Body of pancreas (tissue), 4 donors: ENCODE measurements around the gene FSD2. TPM values are rescaled to one million over a fixed set of nuclear protein-coding genes. Genes with fewer than 3 reads are reported as not detected.

Experiments used
- ATAC-seq: fragments of 150-250 bp; one replicate; pipeline ENCODE4 v1.9.1; 2016
- DNase-seq, 4 donors: peaks; one replicate each; pipeline ENCODE4 v3.0.0-alpha.2; 2019
- H3K27ac ChIP-seq, 4 donors: fragments of 200-600 bp; sonication (generic); 1 replicate in 3 of 4; 2 replicates in 1 of 4; pipeline versions ENCODE4 v1.5.1 to v1.6.1; 2016 to 2019; ENCODE audit warnings: mild to moderate bottlenecking in 1 of 4, mixed read lengths in 1 of 4, moderate library complexity in 1 of 4
- H3K27me3 ChIP-seq, 2 donors: fragments of 200-600 bp; sonication (generic); one replicate each; pipeline ENCODE4 v1.6.0; 2016; ENCODE audit warnings: mild to moderate bottlenecking in 1 of 2
- H3K36me3 ChIP-seq, 2 donors: fragments of 200-600 bp; sonication (generic); replicated peaks in 1 of 2; 2 replicates each; pipeline ENCODE4 v1.5.1; 2016; ENCODE audit warnings: low read depth in 2 of 2; ENCODE audit not compliant: insufficient read depth in 1 of 2
- H3K4me1 ChIP-seq: fragments of 200-600 bp; sonication (generic); one replicate; pipeline ENCODE4 v1.6.0; 2016
- H3K4me3 ChIP-seq, 2 donors: fragments of 200-600 bp; sonication (generic); 1 replicate in 1 of 2; 2 replicates in 1 of 2; pipeline ENCODE4 v1.5.1; 2016 to 2019
- H3K9me3 ChIP-seq, 3 donors: fragments of 200-600 bp; sonication (generic); 1 replicate in 2 of 3; 2 replicates in 1 of 3; pipeline ENCODE4 v1.5.1; 2016
- CTCF ChIP-seq, 7 experiments: fragments of 450-650 bp in 4 of 7; fragments of 200-600 bp in 3 of 7; sonication (generic) in 3 of 7; IDR thresholded peaks; one replicate each; pipeline ENCODE4 v1.5.1; 2016 to 2019; ENCODE audit warnings: antibody characterized with exemption in 7 of 7
- POLR2A ChIP-seq, 3 donors: fragments of 450-650 bp; IDR thresholded peaks; one replicate each; pipeline ENCODE4 v1.6.1; 2016; ENCODE audit warnings: antibody characterized with exemption in 3 of 3, mild to moderate bottlenecking in 2 of 3
- WGBS, 2 donors: methylation state at CpG; one replicate each; pipeline ENCODE4 v1.1.5; 2017; 5-methylcytosine and 5-hydroxymethylcytosine counted together
- intact Hi-C: fragments of 100-400 bp; cut with DNase I; formaldehyde crosslinking; loops from one replicate; pipeline ENCODE4 v1.15.1; 2023
- total RNA-seq, 2 donors: library from RNA; depleted of rRNA; stranded (reverse); fragments of >200 nt; gene quantifications; one replicate each; pipeline ENCODE4 v1.1.0, GENCODE V29; 2016

The FSD2 gene
- total RNA-seq, 2 donors from 2014 or later: 0.26 TPM; not detected in 1

GRCh38 chr15:82807920-82808633 lies 2.2 kb upstream of the FSD2 start:
- DNase-seq: no peak
- TF ChIP-seq CTCF (IDR thresholded peaks at IDR 0.05) (no peak), POLR2A (IDR thresholded peaks at IDR 0.05) (no peak)
- Histone ChIP-seq H3K4me1 (peaks cover 22% of the 10 kb centered on the region), H3K36me3 (no peaks in the 10 kb centered on the region), H3K4me3 (no peak overlapping the region), H3K27me3 (no peaks in the 10 kb centered on the region), H3K27ac (peak overlapping the region in 3 of 4 donors; percentile 99 to 100 (median 100)), H3K9me3 (no peaks in the 10 kb centered on the region)
- intact Hi-C loops: no loop called here
- 72 to 79% methylated on average over 11 of the region's 11 CpGs for WGBS, 2 donors
- no peak for ATAC-seq

GRCh38 chr15:82804575-82804949 lies 1.3 kb downstream of the FSD2 start:
- TF ChIP-seq POLR2A (IDR thresholded peaks at IDR 0.05) (no peak), CTCF (IDR thresholded peaks at IDR 0.05) (no peak)
- ATAC-seq (no peak), DNase-seq (no peak)
- Histone ChIP-seq H3K27ac (peak overlapping the region in 3 of 4 donors; percentile 18 to 41 (median 33)), H3K27me3 (no peaks in the 10 kb centered on the region), H3K4me3 (no peak overlapping the region), H3K36me3 (no peaks in the 10 kb centered on the region), H3K9me3 (no peaks in the 10 kb centered on the region), H3K4me1 (peaks cover 4% of the 10 kb centered on the region)
- intact Hi-C loops: no loop called here
- 8 to 15% methylated on average over 1 of the region's 1 CpG for WGBS, 2 donors

GRCh38 chr15:82803793-82804574 lies 1.9 kb downstream of the FSD2 start:
- Histone ChIP-seq H3K4me3 (no peak overlapping the region), H3K4me1 (peaks cover 3% of the 10 kb centered on the region), H3K27ac (peak overlapping the region in 3 of 4 donors; percentile 18 to 41 (median 33)), H3K27me3 (no peaks in the 10 kb centered on the region), H3K36me3 (no peaks in the 10 kb centered on the region), H3K9me3 (no peaks in the 10 kb centered on the region)
- WGBS, 2 donors: 84 to 85% methylated on average over 2 of the region's 2 CpGs
- no peak for TF ChIP-seq POLR2A (IDR thresholded peaks at IDR 0.05)
- TF ChIP-seq CTCF (IDR thresholded peaks at IDR 0.05): no peak
- intact Hi-C loops: no loop called here
- DNase-seq (no peak), ATAC-seq (no peak)

DNA sequence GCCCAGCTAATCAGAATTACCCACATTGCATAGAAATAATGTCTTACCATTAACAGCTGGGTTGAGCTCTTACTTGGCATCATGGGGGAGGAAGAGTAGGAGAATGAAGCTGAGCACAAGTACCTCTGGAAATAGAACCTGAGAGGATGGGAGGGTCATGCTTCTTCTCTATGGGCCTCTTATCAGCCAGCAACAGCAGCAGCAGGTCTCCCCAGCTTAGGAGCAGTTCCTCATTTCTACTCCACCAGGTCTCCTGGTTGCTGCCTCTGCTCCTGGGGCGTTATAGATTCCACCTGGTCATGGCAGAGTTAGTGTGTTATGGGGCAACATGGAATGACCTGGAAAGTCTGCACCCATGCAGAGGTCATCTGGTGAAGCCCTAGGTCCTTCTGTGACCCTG lies 3.4 kb downstream of the FSD2 start:
- intact Hi-C loops: no loop called here
- WGBS, 2 donors: 92% methylated on average over 1 of the region's 1 CpG; no CpG with 5 or more reads in 1 of the 2 donors
- DNase-seq: no peak

More for the DNA sequence above, 3.4 kb downstream of the FSD2 start:
- TF ChIP-seq POLR2A (IDR thresholded peaks at IDR 0.05) (no peak), CTCF (IDR thresholded peaks at IDR 0.05) (no peak)
- no peak overlapping the region for H3K4me3 ChIP-seq
- H3K27ac ChIP-seq: no peak overlapping the region
- no peaks in the 10 kb centered on the region for H3K4me1 ChIP-seq
- ATAC-seq: no peak
- H3K36me3 ChIP-seq: no peaks in the 10 kb centered on the region
- H3K27me3 ChIP-seq: no peaks in the 10 kb centered on the region
- no peaks in the 10 kb centered on the region for H3K9me3 ChIP-seq
